HEK293T (cell line): ENCODE measurements around the gene SNX19.
"Not testable (repeated sequence)": the region's sequence is repeated elsewhere in the genome, so short reads cannot be mapped to it uniquely, and the experiment has no call there.

Source experiments
- CTCF ChIA-PET: fragments of 350-600 bp; formaldehyde crosslinking; extraction: SDS; loops from one replicate; lab custom pipeline; 2021; ENCODE audit warnings: antibody characterized with exemption, inconsistent platforms; lab: Yijun Ruan, JAX
- POLR2A ChIA-PET: fragments of 350-600 bp; formaldehyde crosslinking; extraction: SDS; loops from one replicate; lab custom pipeline; 2020; ENCODE audit warnings: antibody characterized with exemption, inconsistent platforms; lab: Yijun Ruan, JAX
- DNase-seq: peaks from one replicate; pipeline ENCODE4 v3.0.0; 2012; ENCODE audit warnings: mixed read lengths; ENCODE audit errors: extremely low spot score
- ARNT ChIP-seq: fragments of 450-650 bp; IDR thresholded peaks from 2 replicates; pipeline ENCODE4 v1.6.1; 2017; ENCODE audit warnings: mild to moderate bottlenecking
- BHLHE40 ChIP-seq: fragments of 450-650 bp; IDR thresholded peaks from 2 replicates; pipeline ENCODE4 v1.6.1; 2016; ENCODE audit warnings: mild to moderate bottlenecking, moderate library complexity, borderline replicate concordance
- CTBP1 ChIP-seq: fragments of 450-650 bp; IDR thresholded peaks from 2 replicates; pipeline ENCODE4 v1.6.1; 2016; ENCODE audit warnings: borderline replicate concordance
- ELF4 ChIP-seq: fragments of 450-650 bp; IDR thresholded peaks from 2 replicates; pipeline ENCODE4 v1.6.1; 2017; ENCODE audit warnings: antibody characterized with exemption
- FOXA1 ChIP-seq: fragments of 450-650 bp; IDR thresholded peaks from 2 replicates; pipeline ENCODE4 v1.6.1; 2016; ENCODE audit warnings: mild to moderate bottlenecking
- FOXK2 ChIP-seq: fragments of 450-650 bp; IDR thresholded peaks from 2 replicates; pipeline ENCODE4 v1.6.1; 2016; ENCODE audit warnings: mild to moderate bottlenecking
- FOXM1 ChIP-seq: fragments of 450-650 bp; IDR thresholded peaks from 2 replicates; pipeline ENCODE4 v1.6.1; 2017; ENCODE audit warnings: mild to moderate bottlenecking, borderline replicate concordance
- HDGF ChIP-seq: fragments of 450-650 bp; IDR thresholded peaks from 2 replicates; pipeline ENCODE4 v1.6.1; 2017; ENCODE audit warnings: antibody characterized with exemption, borderline replicate concordance
- L3MBTL2 ChIP-seq: fragments of 450-650 bp; conservative IDR thresholded peaks from 2 replicates; pipeline ENCODE4 v1.6.1; 2016; ENCODE audit warnings: mild to moderate bottlenecking
- LEF1 ChIP-seq: fragments of 450-650 bp; IDR thresholded peaks from 2 replicates; pipeline ENCODE4 v1.6.1; 2017; ENCODE audit warnings: mild to moderate bottlenecking, borderline replicate concordance
- NFRKB ChIP-seq: fragments of 450-650 bp; IDR thresholded peaks from 2 replicates; pipeline ENCODE4 v1.6.1; 2016; ENCODE audit warnings: mild to moderate bottlenecking, moderate library complexity
- PKNOX1 ChIP-seq: fragments of 450-650 bp; IDR thresholded peaks from 2 replicates; pipeline ENCODE4 v1.6.1; 2016
- SP1 ChIP-seq: fragments of 450-650 bp; IDR thresholded peaks from 2 replicates; pipeline ENCODE4 v1.6.1; 2017
- SUZ12 ChIP-seq: fragments of 450-650 bp; IDR thresholded peaks from 2 replicates; pipeline ENCODE4 v1.6.1; 2016; ENCODE audit warnings: mild to moderate bottlenecking
- TARDBP ChIP-seq: fragments of 450-650 bp; IDR thresholded peaks from 2 replicates; pipeline ENCODE4 v1.6.1; 2016
- ZNF384 ChIP-seq: fragments of 450-650 bp; IDR thresholded peaks from 2 replicates; pipeline ENCODE4 v1.6.1; 2016

Gene SNX19

GRCh38 chr11:130859886-130860285 lies 56.4 kb downstream of the SNX19 start:
- TF ChIP-seq FOXA1 (no peak), FOXM1 (no peak), L3MBTL2 (no peak), ELF4 (no peak), SP1 (no peak), FOXK2 (no peak), HDGF (no peak), SUZ12 (no peak), PKNOX1 (no peak), ARNT (no peak), LEF1 (no peak), NFRKB (no peak), BHLHE40 (no peak)
- POLR2A ChIA-PET, result no interaction called here

GRCh38 chr11:130858215-130858614 lies 58.1 kb downstream of the SNX19 start:
- TF ChIP-seq HDGF (no peak), SUZ12 (no peak), FOXA1 (no peak)
- POLR2A ChIA-PET, result no interaction called here
- peak; percentile 13 for DNase-seq
- CTCF ChIA-PET, result interaction anchor here (0.5 to 3.1 kb wide), 2 partner anchors 423 to 1219 kb away, joined by 4 to 10 read pairs; no protein-coding TSS in a partner anchor

More at GRCh38 chr11:130859886-130860285, 56.4 kb downstream of the SNX19 start:
- CTCF ChIA-PET, result interaction anchor here (0.8 to 3.1 kb wide), 2 partner anchors 425 to 428 kb away, joined by 4 to 10 read pairs; no protein-coding TSS in a partner anchor
- no peak for DNase-seq

- CTCF ChIA-PET, DNase-seq, POLR2A ChIA-PET: not testable (repeated sequence)
These were observed 60.6 kb downstream of the SNX19 start for GRCh38 chr11:130855707-130856106.

- ChIA-PET POLR2A (no interaction called here), CTCF (interaction anchor here (0.6 kb wide), 1 partner anchor 9 kb away, joined by 3 read pairs; no protein-coding TSS in a partner anchor)
- TF ChIP-seq CTBP1, result no peak
- TF ChIP-seq LEF1, result no peak
- TF ChIP-seq L3MBTL2, result no peak
- TF ChIP-seq FOXK2, result no peak
- no peak for TF ChIP-seq SP1
- TF ChIP-seq HDGF, result no peak
- TF ChIP-seq ELF4, result no peak
- no peak for TF ChIP-seq ARNT
- no peak for TF ChIP-seq PKNOX1
- DNase-seq, result no peak
These were observed 61.8 kb downstream of the SNX19 start for GRCh38 chr11:130854483-130854882.

- no peak for DNase-seq
- TF ChIP-seq ELF4, result no peak
- no peak for TF ChIP-seq FOXA1
- TF ChIP-seq FOXK2, result no peak
- TF ChIP-seq HDGF, result no peak
- no peak for TF ChIP-seq LEF1
- no peak for TF ChIP-seq BHLHE40
- no peak for TF ChIP-seq ARNT
- TF ChIP-seq TARDBP, result no peak
- no peak for TF ChIP-seq FOXM1
- no peak for TF ChIP-seq SUZ12
- no peak for TF ChIP-seq CTBP1
- TF ChIP-seq PKNOX1, result no peak
- no peak for TF ChIP-seq ZNF384
- no peak for TF ChIP-seq L3MBTL2
- TF ChIP-seq NFRKB, result no peak
- no peak for TF ChIP-seq SP1
- CTCF ChIA-PET, result interaction anchor here (0.6 to 1.5 kb wide), 3 partner anchors 10 to 395 kb away, joined by 4 to 9 read pairs (median 7); no protein-coding TSS in a partner anchor
- POLR2A ChIA-PET, result no interaction called here
These were observed 63.7 kb downstream of the SNX19 start for GRCh38 chr11:130852589-130852988.

- no peak for DNase-seq
- TF ChIP-seq ZNF384 (no peak), SUZ12 (no peak), ELF4 (no peak), LEF1 (no peak), FOXM1 (no peak), ARNT (no peak), HDGF (no peak), CTBP1 (no peak), L3MBTL2 (no peak), FOXA1 (no peak), PKNOX1 (no peak), FOXK2 (no peak), NFRKB (no peak), SP1 (no peak), BHLHE40 (no peak), TARDBP (no peak)
- ChIA-PET POLR2A (no interaction called here), CTCF (no interaction called here)
These were observed 65.9 kb downstream of the SNX19 start for GRCh38 chr11:130850185-130850944.
